Metanephros (tissue), 1 donor: Measurements from ENCODE around the gene RAG1. TPM values are rescaled to one million over a fixed set of nuclear protein-coding genes. Genes with fewer than 3 reads are reported as not detected.

ENCODE experiments used
- total RNA-seq: library from RNA; depleted of rRNA; stranded (reverse); fragments of >200 nt; gene quantifications from one replicate; pipeline ENCODE4 v1.2.3, GENCODE V29; 2014

The RAG1 gene
- 3.0 TPM for total RNA-seq

DNA sequence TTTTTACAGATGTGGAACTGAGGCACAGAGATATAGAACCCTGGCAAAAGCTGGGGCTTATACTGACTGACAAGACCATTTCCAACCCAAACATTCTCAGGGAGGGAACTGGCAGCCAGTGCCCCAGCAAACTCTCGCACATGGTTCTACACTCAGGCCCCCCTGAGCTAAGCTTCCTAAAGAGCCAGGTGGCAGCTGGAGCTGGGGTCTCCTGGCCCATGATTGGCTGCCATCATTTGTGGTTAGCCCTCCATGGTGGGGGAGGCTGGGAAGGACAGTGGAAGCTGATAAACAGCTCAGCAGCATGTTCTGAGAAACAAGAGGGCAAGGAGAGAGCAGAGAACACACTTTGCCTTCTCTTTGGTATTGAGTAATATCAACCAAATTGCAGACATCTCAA lies at the start of gene RAG1:
Gene RAG1 (plus strand): TSS at position 314 of the 400 bp plus-strand sequence. CDS start 5,298 bp downstream, outside the sequence.

DNA sequence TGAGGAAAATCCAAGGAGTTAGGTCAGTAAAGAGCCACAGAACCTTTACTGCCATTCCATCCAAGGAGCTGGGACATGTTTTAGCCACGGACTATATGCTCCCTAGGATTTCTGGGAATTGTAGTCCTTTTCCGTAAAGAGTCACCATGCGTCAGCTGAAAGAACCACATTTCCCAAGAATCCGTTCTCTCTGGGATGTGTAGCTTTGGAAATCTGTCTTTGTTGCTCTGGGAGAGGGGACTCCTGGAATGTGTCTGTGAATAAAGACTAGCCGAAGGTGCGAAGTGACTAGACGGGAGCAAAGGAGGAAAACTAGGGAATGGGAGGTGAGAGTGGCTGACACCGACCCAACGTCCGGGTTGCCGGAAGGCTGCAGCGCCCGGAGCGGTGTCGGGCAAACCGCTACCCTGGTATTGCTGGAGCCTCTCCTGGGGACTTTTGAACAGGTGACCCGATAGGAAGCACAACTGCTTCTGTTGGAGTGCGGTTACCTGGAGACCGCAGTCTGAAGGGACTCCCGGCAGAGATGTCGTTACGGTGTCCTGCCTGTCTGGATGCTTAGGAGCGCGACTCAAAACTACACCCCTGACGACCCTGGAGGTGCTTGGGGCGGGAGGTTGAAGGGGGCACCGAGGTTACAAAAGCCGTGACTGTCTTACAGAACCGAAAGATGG lies 26.6 kb downstream of the RAG1 start, which contains the start of gene IFTAP:
Gene IFTAP (plus strand): TSS at position 187 of the 674 bp plus-strand sequence. CDS start 15,602 bp downstream, outside the sequence.

DNA sequence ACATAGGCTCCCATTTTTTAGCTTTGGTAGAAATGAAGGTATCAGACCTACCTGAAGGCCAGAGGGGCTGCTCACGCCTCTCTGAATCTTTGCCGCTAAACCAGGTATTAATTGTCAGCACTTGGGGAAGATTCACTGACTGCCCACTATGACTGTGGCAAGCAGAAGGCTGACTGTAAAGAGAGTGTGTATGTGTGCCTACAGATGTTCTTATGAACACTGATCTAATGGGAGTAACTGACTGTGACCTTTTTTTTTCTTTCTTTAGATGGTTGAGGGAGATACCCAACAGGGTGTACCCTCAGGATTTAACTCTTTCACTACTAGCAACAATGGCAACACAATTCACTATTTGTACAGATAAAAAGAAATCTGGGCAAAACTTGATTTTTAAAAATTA lies 30.2 kb downstream of the RAG1 start, which contains the start of gene RAG2:
Gene RAG2 (minus strand): TSS at position 186 of the 400 bp plus-strand sequence. CDS start 4,068 bp downstream, outside the sequence.

Other genes starting within 250 kb of the RAG1 start
- 12.7 TPM for gene TRAF6, start 57.7 kb upstream of the RAG1 start, total RNA-seq
- gene IFTAP, start 26.5 kb downstream of the RAG1 start, total RNA-seq = 32.4 TPM
- gene RAG2, start 30.2 kb downstream of the RAG1 start, total RNA-seq = 0.58 TPM